ENCODE measurements around the gene RGMA.

Gene RGMA

DNA sequence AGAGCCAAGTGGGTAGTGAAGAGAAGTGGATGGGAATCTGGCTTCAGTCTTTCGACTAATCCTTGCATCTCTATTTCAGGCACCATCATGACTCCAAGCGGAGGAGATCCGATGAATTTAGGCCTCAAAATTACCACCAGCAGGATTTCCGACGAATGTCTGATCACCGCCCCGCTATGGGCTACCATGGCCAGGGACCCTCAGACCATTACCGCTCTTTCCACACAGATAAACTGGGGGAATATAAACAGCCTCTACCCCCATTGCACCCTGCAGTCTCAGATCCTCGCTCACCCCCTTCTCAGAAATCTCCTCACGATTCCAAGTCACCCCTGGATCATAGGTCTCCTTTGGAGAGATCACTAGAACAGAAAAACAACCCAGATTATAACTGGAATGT is 64.7 kb downstream of the RGMA start:
- no peak for TF ChIP-seq CTCF (IDR thresholded peaks at IDR 0.05; ENCODE audit: borderline replicate concordance, insufficient read depth, low read depth, low read length)
- H3K4me3 ChIP-seq (ENCODE audit: low read depth, low read length), result no peak overlapping the region

GRCh38 chr15:93020976-93021772 is 67.8 kb downstream of the RGMA start:
- no peak for TF ChIP-seq CTCF (IDR thresholded peaks at IDR 0.05; ENCODE audit: borderline replicate concordance, insufficient read depth, low read depth, low read length)
- no peak overlapping the region for H3K4me3 ChIP-seq (ENCODE audit: low read depth, low read length)

GRCh38 chr15:93019971-93020370 is 69.0 kb downstream of the RGMA start:
- TF ChIP-seq CTCF (IDR thresholded peaks at IDR 0.05; ENCODE audit: borderline replicate concordance, insufficient read depth, low read depth, low read length), result no peak
- no peak overlapping the region for H3K4me3 ChIP-seq (ENCODE audit: low read depth, low read length)

DNA sequence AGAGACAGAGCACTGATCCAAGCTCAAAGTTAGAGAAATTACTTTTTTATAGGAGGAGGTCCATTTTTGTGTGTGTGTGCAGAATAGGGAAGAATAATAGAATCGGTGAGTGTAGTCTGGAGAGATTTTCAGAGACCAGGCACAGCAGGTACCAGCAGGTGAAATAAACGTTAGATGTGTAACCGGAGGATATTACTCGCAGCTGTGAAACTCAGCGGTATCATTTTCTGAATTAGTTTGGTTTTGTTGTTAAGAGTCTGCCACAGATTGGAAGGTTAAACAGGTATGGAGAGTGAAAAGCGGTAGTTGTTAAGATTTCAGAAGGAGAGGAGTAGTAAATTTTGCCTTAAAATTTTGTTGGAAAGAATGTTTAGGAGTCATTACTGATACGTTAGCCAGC is 69.9 kb downstream of the RGMA start:
- no peak for TF ChIP-seq CTCF (IDR thresholded peaks at IDR 0.05; ENCODE audit: borderline replicate concordance, insufficient read depth, low read depth, low read length)
- H3K4me3 ChIP-seq (ENCODE audit: low read depth, low read length), result no peak overlapping the region

DNA sequence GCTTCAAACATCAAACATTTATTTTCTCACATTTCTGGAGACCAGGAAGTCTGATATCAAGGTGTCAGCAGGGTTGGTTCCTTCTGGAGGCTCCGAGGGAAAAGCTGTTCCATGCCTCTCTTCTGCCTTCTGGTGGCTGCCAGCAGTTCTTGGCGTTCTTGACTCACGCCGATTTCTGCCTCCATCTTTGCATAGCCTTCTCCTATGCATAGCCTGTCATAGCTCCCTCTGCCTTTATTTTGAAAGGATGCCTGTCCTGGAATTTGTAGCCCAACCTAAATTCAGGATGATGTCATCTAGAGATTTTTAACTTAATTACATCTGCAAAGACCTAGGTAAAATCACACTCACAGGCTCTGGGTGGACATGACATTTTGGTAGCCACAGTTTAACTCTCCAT is 70.4 kb downstream of the RGMA start:
- H3K4me3 ChIP-seq (ENCODE audit: low read depth, low read length), result no peak overlapping the region
- no peak for TF ChIP-seq CTCF (IDR thresholded peaks at IDR 0.05; ENCODE audit: borderline replicate concordance, insufficient read depth, low read depth, low read length)

DNA sequence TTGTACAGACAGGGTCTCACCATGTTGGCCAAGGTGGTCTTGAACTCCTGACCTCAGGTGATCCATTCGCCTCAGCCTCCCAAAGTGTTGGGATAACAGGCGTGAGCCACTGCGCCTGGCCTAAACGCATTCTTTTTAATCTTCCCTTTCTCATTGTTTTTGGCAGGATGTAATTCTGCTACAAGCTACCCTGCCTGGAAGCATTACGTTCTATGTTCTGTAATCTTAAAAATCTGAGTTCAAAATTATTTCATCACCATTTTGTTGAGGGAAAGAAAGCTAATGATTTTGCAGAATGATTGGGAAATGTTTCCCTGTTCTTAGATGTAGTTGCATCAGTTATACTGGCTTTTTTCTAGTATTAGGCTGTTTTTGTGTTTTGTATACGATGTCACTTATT is 71.5 kb downstream of the RGMA start:
- no peak overlapping the region for H3K4me3 ChIP-seq (ENCODE audit: low read depth, low read length)
- no peak for TF ChIP-seq CTCF (IDR thresholded peaks at IDR 0.05; ENCODE audit: borderline replicate concordance, insufficient read depth, low read depth, low read length)

GRCh38 chr15:93012786-93013185 is 76.2 kb downstream of the RGMA start:
- no peak for TF ChIP-seq CTCF (IDR thresholded peaks at IDR 0.05; ENCODE audit: borderline replicate concordance, insufficient read depth, low read depth, low read length)
- no peak overlapping the region for H3K4me3 ChIP-seq (ENCODE audit: low read depth, low read length)

All from GM12875 (cell line).